Trophoblast cell (in vitro differentiated cells and primary cell): ENCODE measurements around the gene COQ8B.

Experiments
- DNase-seq, 2 donors: peaks; one replicate each; pipeline ENCODE4 v3.0.0-alpha.2; 2016
- H2AFZ ChIP-seq: 2 replicates; pipeline ENCODE4 v1.6.1; 2013; ENCODE audit warnings: low read length, moderate library complexity, mild to moderate bottlenecking; ENCODE audit not compliant: insufficient read depth, poor library complexity
- H2AK5ac ChIP-seq: 2 replicates; pipeline ENCODE4 v1.6.1; 2013; ENCODE audit warnings: mild to moderate bottlenecking, low read length
- H2BK120ac ChIP-seq: 2 replicates; pipeline ENCODE4 v1.6.1; 2013; ENCODE audit warnings: low read length, mild to moderate bottlenecking, moderate library complexity; ENCODE audit not compliant: insufficient read depth, poor library complexity
- H2BK12ac ChIP-seq: 2 replicates; pipeline ENCODE4 v1.6.1; 2013; ENCODE audit warnings: mild to moderate bottlenecking, low read length, moderate library complexity
- H2BK5ac ChIP-seq: 2 replicates; pipeline ENCODE4 v1.6.1; 2013; ENCODE audit warnings: low read length, low read depth, moderate library complexity, mild to moderate bottlenecking; ENCODE audit not compliant: poor library complexity
- H3K14ac ChIP-seq: 2 replicates; pipeline ENCODE4 v1.6.1; 2013; ENCODE audit warnings: mild to moderate bottlenecking, low read length
- H3K18ac ChIP-seq: 2 replicates; pipeline ENCODE4 v1.6.1; 2013; ENCODE audit warnings: mild to moderate bottlenecking, low read length
- H3K23ac ChIP-seq: 2 replicates; pipeline ENCODE4 v1.6.1; 2013; ENCODE audit warnings: low read length
- H3K27ac ChIP-seq: 2 replicates; pipeline ENCODE4 v1.5.1; 2013; ENCODE audit warnings: low read depth, mild to moderate bottlenecking, inconsistent platforms, low read length, moderate library complexity
- H3K27me3 ChIP-seq: 2 replicates; pipeline ENCODE4 v1.6.1; 2013; ENCODE audit warnings: inconsistent platforms, mild to moderate bottlenecking, low read length, moderate library complexity; ENCODE audit not compliant: insufficient read depth
- H3K36me3 ChIP-seq, 2 experiments: 1 replicate in 1 of 2; 2 replicates in 1 of 2; pipeline ENCODE4 v1.6.1; 2013; ENCODE audit warnings: low read length in 2 of 2, mild to moderate bottlenecking in 2 of 2, moderate library complexity in 1 of 2; ENCODE audit not compliant: insufficient read depth in 2 of 2, control insufficient read depth in 1 of 2
- H3K4ac ChIP-seq: 2 replicates; pipeline ENCODE4 v1.6.1; 2013; ENCODE audit warnings: low read depth, mild to moderate bottlenecking, low read length, moderate library complexity
- H3K4me1 ChIP-seq, 2 experiments: 1 replicate in 1 of 2; 2 replicates in 1 of 2; pipeline ENCODE4 v1.6.1; 2013; ENCODE audit warnings: low read length in 2 of 2, mild to moderate bottlenecking in 2 of 2, moderate library complexity in 1 of 2; ENCODE audit not compliant: insufficient read depth in 2 of 2, control insufficient read depth in 1 of 2
- H3K4me2 ChIP-seq: 2 replicates; pipeline ENCODE4 v1.6.1; 2013; ENCODE audit warnings: inconsistent platforms, mild to moderate bottlenecking, low read length, moderate library complexity
- H3K4me3 ChIP-seq: 2 replicates; pipeline ENCODE4 v1.5.1; 2013; ENCODE audit warnings: mild to moderate bottlenecking, low read depth, low read length, inconsistent platforms
- H3K79me1 ChIP-seq: one replicate; pipeline ENCODE4 v1.6.1; 2013; ENCODE audit warnings: low read length
- H3K79me2 ChIP-seq: 2 replicates; pipeline ENCODE4 v1.6.1; 2013; ENCODE audit warnings: low read length, mild to moderate bottlenecking; ENCODE audit not compliant: control insufficient read depth, insufficient read depth, poor library complexity
- H3K9ac ChIP-seq: 2 replicates; pipeline ENCODE4 v1.6.1; 2013; ENCODE audit warnings: mild to moderate bottlenecking, low read length
- H3K9me3 ChIP-seq: 2 replicates; pipeline ENCODE4 v1.6.1; 2013; ENCODE audit warnings: low read depth, mild to moderate bottlenecking, control low read depth, inconsistent platforms, low read length; ENCODE audit not compliant: insufficient read depth
- H4K12ac ChIP-seq: 2 replicates; pipeline ENCODE4 v1.6.1; 2013; ENCODE audit warnings: low read depth, mild to moderate bottlenecking, low read length, moderate library complexity
- H4K8ac ChIP-seq: 2 replicates; pipeline ENCODE4 v1.6.1; 2013; ENCODE audit warnings: low read depth, mild to moderate bottlenecking, low read length, moderate library complexity
- H4K91ac ChIP-seq: one replicate; pipeline ENCODE4 v1.6.1; 2013; ENCODE audit warnings: low read depth, mild to moderate bottlenecking, low read length, moderate library complexity
- WGBS: extraction: QIAGEN DNeasy Blood & Tissue Kit; methylation state at CpG from one replicate; pipeline ENCODE4 v1.1.7; 2013; ENCODE audit warnings: missing lambda C conversion rate; ENCODE audit not compliant: insufficient read length, insufficient coverage; ENCODE audit errors: extremely low coverage; 5-methylcytosine and 5-hydroxymethylcytosine counted together

The COQ8B gene

DNA sequence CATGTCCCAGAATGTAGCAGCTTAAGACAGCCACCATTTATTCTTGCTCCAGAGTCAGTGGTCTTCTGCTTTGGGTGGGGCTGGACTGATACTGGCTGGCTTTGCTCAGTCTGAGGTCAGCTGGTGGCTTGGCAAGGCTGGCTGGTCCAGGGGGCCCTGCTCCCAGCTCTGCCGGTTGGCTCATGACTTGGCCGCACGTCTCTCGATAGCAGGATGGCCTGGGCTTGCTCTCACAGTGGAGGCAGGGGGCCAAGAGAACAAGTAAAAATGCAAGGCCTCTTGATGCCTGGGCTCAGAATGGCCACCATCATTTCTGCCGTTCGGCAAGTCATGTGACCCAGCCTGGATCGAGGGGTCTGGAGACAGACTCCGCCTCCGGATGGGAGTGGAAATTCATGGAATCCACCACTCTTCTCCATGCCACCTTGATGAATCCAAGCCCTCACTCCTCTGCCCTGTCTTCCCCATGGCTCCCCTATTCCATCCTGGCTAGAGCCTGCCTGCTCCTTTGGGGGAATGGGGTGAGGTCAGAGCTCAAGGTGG is 20.5 kb upstream of the COQ8B start:
- Histone ChIP-seq H3K9ac (no peak overlapping the region), H3K4me2 (no peak overlapping the region), H2AFZ (no peak overlapping the region), H2BK5ac (no peak overlapping the region), H3K79me1 (no peaks in the 10 kb centered on the region), H3K79me2 (no peaks in the 10 kb centered on the region), H3K14ac (no peak overlapping the region), H4K91ac (no peak overlapping the region), H2BK120ac (no peak overlapping the region), H4K12ac (no peak overlapping the region), H3K27me3 (no peaks in the 10 kb centered on the region), H3K36me3 (peaks cover 62 to 73% of the 10 kb centered on the region in 2 experiments), H2AK5ac (no peak overlapping the region), H2BK12ac (no peak overlapping the region), H3K4me1 (no peaks in the 10 kb centered on the region), H3K4me3 (no peak overlapping the region), H3K27ac (no peak overlapping the region), H3K23ac (no peak overlapping the region), H3K18ac (no peak overlapping the region), H3K9me3 (no peaks in the 10 kb centered on the region), H3K4ac (no peak overlapping the region), H4K8ac (no peak overlapping the region)
- no CpG with 5 or more reads among the region's 9 CpGs for WGBS
- DNase-seq: no peak

DNA sequence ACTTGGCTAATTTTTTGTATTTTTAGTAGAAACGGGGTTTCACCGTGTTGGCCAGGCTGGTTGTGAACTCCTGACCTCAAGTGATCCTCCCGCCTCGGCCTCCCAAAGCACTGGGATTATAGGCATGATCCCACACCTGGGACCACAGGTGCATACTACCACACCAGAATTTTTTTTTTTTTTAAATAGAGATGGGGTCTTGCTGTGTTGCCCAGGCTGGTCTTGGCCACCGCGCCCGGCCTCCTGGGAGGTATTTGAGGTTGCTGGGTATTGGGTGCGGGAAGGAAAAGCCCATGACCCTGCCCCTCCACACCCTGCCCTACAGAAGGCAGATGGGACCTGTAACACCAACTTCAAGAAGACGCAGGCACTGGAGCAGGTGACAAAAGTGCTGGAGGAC is 20.0 kb upstream of the COQ8B start:
- Histone ChIP-seq H3K9me3 (no peaks in the 10 kb centered on the region), H3K4me2 (no peak overlapping the region), H3K4ac (no peak overlapping the region), H3K79me2 (no peaks in the 10 kb centered on the region), H3K4me1 (no peaks in the 10 kb centered on the region), H3K27ac (no peak overlapping the region), H2AK5ac (no peak overlapping the region), H2AFZ (no peak overlapping the region), H2BK120ac (no peak overlapping the region), H2BK12ac (no peak overlapping the region), H3K36me3 (peaks cover 66 to 78% of the 10 kb centered on the region in 2 experiments), H3K79me1 (no peaks in the 10 kb centered on the region), H4K8ac (no peak overlapping the region), H3K23ac (no peak overlapping the region), H3K9ac (no peak overlapping the region), H3K18ac (no peak overlapping the region), H2BK5ac (no peak overlapping the region), H3K14ac (no peak overlapping the region), H3K27me3 (no peaks in the 10 kb centered on the region), H4K12ac (no peak overlapping the region), H3K4me3 (no peak overlapping the region), H4K91ac (no peak overlapping the region)
- no CpG with 5 or more reads among the region's 9 CpGs for WGBS
- DNase-seq: no peak

DNA sequence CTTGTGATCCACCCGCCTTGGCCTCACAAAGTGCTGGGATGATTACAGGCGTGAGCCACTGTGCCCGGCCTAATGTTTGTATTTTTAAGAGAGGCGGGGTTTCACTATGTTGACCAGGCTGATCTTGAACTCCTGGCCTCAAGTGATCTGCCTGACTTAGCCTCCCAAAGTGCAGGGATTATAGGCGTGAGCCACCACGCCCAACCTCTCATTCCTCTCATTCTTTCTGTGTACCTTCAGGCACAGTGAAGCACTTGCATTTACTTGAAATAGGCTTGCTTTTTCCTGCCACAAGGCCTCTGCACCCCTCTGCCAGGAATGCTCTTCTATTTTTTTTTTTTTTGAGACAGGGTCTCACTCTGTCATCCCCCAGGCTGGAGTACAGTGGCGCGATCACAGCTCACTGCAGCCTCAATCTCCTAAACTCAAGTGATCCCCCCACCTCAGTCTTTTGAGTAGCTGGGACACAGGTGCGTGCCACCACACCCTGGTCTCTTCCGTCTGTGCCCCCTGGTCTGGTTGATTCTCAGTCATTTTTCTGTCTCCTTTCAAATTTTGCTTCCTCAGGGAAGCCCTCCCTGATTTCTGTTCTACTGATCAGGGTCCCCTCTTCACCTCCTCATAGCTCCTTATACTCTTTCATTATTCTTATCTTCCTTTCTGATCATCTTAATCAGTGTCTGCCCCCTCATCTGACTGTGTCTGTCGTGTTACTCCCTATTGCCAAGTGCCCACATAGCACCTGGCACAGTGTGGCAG is 18.5 kb upstream of the COQ8B start:
- Histone ChIP-seq H3K9me3 (no peaks in the 10 kb centered on the region), H4K8ac (no peak overlapping the region), H4K12ac (no peak overlapping the region), H3K79me1 (no peaks in the 10 kb centered on the region), H3K4ac (no peak overlapping the region), H2BK120ac (no peak overlapping the region), H2BK12ac (no peak overlapping the region), H2AFZ (no peak overlapping the region), H3K4me2 (no peak overlapping the region), H3K23ac (no peak overlapping the region), H3K18ac (no peak overlapping the region), H2BK5ac (no peak overlapping the region), H3K14ac (no peak overlapping the region), H3K79me2 (no peaks in the 10 kb centered on the region), H2AK5ac (no peak overlapping the region), H3K27me3 (no peaks in the 10 kb centered on the region), H3K9ac (no peak overlapping the region), H3K4me1 (no peaks in the 10 kb centered on the region), H3K27ac (no peak overlapping the region), H4K91ac (no peak overlapping the region), H3K36me3 (peaks cover 74 to 85% of the 10 kb centered on the region in 2 experiments), H3K4me3 (no peak overlapping the region)
- peak in 1 of 2 donors; percentile 65 for DNase-seq
- WGBS: no CpG with 5 or more reads among the region's 11 CpGs

DNA sequence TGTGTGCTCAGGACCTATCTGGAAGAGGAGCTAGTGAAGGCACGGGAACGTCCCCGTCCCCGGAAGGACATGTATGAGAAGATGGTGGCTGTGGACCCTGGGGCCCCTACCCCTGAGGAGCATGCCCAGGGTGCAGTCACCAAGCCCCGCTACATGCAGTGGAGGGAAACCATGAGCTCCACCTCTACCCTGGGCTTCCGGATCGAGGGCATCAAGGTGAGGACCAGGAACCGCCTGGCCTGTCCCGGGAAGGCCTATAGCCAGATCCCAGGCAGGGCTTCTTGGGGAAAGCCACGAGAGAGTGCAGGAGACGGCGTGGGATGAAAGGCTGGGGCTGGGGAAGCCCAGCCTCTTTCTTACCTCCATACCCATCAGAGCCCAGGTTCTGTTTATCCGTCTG is 16.5 kb upstream of the COQ8B start:
- no peak overlapping the region for H3K18ac ChIP-seq
- H3K4me1 ChIP-seq: no peaks in the 10 kb centered on the region
- H2BK5ac ChIP-seq: no peak overlapping the region
- DNase-seq: no peak
- H3K79me2 ChIP-seq: no peaks in the 10 kb centered on the region
- no peak overlapping the region for H2BK120ac ChIP-seq
- H3K4me3 ChIP-seq: no peak overlapping the region
- WGBS: no CpG with 5 or more reads among the region's 13 CpGs
- no peak overlapping the region for H3K9ac ChIP-seq
- H4K12ac ChIP-seq: no peak overlapping the region
- H3K4ac ChIP-seq: no peak overlapping the region
- H4K91ac ChIP-seq: no peak overlapping the region
- H4K8ac ChIP-seq: no peak overlapping the region
- peaks cover 71 to 83% of the 10 kb centered on the region in 2 experiments for H3K36me3 ChIP-seq
- no peak overlapping the region for H3K4me2 ChIP-seq
- H3K79me1 ChIP-seq: no peaks in the 10 kb centered on the region
- no peak overlapping the region for H2BK12ac ChIP-seq
- no peaks in the 10 kb centered on the region for H3K27me3 ChIP-seq
- no peak overlapping the region for H2AFZ ChIP-seq
- H3K9me3 ChIP-seq: no peaks in the 10 kb centered on the region
- H3K14ac ChIP-seq: no peak overlapping the region
- H3K27ac ChIP-seq: no peak overlapping the region
- H2AK5ac ChIP-seq: no peak overlapping the region
- H3K23ac ChIP-seq: no peak overlapping the region
